Measurements from ENCODE around the gene HIRA.
"Not testable (repeated sequence)": the region's sequence is repeated elsewhere in the genome, so short reads cannot be mapped to it uniquely, and the experiment has no call there.

The HIRA gene

DNA sequence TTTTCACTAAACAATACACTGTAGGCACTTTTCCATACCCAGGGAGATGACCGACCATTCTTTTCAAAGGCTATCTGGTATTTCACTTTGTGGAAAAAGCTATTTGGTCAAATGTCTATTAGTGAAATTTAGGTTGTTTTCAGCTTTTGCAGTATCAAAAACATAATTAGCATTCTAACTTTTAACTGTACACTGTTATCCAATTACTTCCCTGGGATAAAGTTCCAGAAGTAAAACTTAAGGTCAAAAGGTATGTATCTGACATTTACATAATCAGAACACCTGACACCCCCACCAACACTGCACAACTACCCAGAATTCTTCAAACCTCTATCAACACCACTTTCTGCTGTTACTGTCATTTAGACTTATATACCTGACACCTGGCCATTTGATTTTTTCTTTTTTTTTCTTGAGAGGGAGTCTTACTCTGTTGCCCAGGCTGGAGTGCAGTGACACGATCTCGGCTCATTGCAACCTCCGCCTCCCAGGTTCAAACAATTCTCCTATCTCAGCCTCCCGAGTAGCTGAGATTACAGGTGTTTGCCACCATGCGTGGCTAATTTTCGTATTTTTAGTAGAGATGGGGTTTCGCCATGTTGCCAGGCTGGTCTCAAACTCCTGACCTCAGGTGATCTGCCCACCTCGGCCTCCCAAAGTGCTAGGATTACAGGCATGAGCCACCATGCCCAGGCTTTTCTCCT, 13.9 kb upstream of the HIRA start:
- in situ Hi-C loops (cut with HindIII; ENCODE audit: low sequenced_read_pairs) = not testable (repeated sequence)

DNA sequence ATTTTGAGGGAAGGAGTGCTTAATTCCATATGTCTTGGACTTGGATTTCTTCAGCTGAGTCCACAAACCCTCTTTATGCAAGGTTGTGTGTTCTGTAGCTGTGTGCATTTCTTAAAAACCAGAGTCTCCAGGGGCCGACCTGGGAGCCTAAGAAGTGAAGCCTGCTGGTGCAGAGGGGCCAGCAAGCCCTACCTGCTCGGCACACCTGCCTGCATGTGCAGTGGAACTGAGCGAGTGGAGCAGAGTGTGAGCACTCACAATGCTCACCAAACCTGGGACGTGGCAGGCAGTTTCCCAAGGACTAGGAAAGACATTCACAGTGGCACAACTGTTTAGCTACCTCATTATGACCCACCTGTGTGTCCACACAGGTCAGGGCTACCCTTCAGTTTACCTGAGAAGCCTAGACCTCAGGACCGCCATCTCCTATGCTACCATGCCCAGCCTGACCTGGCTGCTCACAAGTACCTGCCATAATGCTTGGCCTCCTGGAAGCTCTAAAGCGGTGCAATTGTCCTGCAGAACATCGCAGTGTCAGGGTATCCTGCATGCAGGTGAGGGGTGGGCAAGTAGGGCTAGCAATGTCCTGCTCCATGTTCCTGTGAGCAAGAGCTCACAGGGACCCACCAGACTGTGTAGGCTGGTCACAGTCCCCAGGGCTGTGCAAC, 12.1 kb upstream of the HIRA start:
- in situ Hi-C loops (cut with HindIII; ENCODE audit: low sequenced_read_pairs) = no loop called here

GRCh38 chr22:19442166-19442565, 10.6 kb upstream of the HIRA start:
- in situ Hi-C loops (cut with HindIII; ENCODE audit: low sequenced_read_pairs) = no loop called here

DNA sequence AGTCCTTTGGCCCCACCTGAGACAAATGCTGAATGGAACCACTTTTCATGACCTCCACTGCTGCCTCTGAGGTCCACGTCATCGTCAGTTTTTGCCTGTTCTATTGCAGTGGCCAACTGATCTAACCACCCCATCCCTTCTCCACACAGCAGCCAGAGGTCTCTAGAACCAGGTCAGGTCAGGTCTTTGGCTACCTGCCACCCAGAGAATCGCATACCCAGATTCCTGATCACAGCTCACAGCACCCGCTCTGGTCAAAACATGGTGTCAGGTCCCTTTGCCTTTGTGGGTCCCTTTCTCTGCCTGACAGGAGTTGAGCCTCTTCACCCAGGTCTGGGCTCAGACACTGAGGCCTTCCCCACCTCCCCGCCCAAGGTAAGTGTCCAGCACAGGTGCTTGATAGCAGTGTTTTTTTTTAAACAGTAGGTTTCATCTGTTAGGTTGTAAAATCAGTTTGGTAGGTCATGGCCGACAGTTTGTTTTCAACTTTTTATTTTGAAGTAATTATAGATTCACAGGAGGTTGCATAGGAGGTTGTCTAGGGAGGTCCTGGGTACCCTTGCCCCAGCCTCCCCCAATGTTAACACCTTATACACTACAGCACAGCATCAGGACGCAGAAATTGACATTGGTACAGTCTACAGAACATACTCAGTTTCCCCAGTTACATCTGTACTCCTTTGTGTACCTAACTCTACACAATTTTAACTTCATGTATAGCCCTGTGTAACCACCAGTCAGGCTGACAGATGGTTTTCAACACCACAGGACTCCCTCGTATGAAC, 9.1 kb upstream of the HIRA start:
- in situ Hi-C loops (cut with HindIII; ENCODE audit: low sequenced_read_pairs) = no loop called here

DNA sequence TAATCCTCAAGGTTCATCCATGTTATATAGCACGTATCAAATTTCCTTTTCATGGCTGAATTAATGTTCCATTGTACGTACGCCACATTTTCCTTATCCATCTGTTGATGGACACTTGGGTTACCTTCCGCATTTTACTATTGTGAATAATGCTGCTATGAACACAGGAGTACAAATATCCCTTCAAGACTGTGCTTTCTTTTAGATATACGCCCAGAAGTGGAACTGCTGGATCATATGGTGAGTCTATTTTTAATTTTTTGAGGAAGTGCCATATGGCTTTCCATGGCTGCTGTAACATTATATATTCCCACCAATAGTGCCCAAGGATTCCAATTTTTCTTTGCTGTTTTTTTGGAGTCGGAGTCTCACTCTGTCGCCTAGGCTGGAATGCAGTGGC, 6.8 kb upstream of the HIRA start:
- in situ Hi-C loops (cut with HindIII; ENCODE audit: low sequenced_read_pairs) = no loop called here

- in situ Hi-C loops (cut with HindIII; ENCODE audit: low sequenced_read_pairs) = not testable (repeated sequence)
Measured at GRCh38 chr22:19436444-19437161, 5.1 kb upstream of the HIRA start.

DNA sequence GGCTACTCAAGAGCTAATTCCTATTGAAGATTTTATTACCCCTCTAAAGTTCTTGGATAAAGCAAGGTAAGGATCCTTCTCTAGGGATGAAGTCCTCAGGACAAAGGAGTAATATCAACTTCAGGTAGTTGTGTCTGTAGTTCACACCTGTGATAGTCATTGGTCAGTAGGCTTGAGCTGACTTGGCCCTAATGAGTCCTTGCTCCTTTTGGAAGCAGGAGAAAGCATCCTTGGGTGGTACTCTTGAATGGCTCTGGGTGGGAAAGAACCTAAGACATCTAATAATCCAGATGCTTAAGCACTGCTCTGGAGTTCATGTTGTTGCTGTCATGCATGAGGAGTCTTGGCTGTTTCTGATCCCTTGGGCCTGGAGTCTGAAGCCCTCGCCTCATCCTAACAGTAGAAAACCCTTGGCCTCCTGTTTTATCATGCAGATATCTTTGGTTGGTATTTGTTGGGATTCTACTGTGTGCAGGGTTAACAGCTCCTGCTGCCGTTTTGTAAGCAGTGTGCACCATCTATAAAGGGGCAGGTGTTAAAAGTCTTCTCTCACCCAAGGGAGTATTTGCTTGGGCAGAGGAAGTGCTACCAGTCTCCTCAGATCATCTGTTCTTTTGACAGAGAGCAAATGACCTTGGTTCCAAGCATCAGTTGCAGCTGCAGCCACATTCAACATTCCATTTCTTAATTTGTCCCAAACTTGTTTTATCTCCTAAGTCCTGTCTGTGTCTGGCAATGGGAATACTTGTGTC, 3.5 kb upstream of the HIRA start:
- in situ Hi-C loops (cut with HindIII; ENCODE audit: low sequenced_read_pairs) = no loop called here

DNA sequence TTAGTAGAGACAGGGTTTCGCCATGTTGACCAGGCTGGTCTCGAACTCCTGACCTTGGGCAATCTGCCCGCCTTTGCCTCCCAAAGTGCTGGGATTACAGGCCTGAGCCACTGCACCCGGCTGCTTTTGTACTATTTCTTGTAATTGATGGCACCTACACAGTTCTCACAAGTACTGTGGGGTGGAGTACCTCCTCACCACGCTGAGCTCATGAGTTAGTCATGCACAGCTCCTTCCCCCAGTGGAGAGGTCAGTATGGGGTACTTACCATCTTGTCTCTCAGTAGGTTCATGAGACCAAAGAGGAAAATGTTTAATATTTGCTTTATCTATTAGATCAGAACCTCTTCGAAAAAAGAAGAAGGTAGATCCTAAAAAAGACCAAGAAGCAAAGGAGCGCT, 2.9 kb upstream of the HIRA start:
- in situ Hi-C loops (cut with HindIII; ENCODE audit: low sequenced_read_pairs) = no loop called here

DNA sequence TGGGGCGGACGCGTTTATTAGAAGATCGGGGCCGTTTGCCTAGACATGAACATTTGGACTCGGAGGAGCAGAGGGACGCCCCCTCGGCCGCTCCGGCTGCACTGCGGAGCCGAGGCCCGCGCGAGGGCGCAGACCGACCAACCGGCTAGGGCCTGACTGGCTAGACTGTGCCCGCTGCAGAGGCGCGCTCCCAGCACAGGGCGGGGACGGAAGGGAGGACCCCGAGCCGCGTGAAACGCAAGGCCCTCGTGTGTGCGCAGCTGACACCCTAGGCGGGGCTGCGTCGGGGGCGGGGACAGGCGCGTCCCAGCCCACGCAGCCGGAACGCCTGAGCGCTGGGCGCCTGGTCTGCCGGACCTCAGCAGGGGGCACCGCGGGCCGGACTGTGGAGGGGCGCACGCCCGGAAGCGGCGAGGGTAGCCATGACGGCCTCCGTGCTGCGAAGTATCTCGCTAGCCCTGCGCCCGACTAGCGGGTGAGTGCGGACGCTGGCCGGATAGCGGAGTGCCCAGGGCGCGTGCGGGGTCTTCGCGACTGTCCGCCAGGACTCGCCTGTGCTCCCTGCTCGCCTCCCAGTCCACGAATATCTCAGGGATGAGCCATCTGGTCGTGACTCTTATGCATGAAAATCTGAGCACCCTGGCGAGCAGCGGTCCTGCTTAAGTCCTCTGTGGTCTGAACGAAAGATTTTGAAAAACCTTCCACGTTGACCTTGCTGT, 759 bp upstream of the HIRA start, which contains the start of gene MRPL40:
TSS of gene MRPL40 (plus strand) at position 413 of the 719 bp plus-strand sequence. CDS start at position 423, 10 bp downstream.
- in situ Hi-C loops (cut with HindIII; ENCODE audit: low sequenced_read_pairs) = no loop called here

DNA sequence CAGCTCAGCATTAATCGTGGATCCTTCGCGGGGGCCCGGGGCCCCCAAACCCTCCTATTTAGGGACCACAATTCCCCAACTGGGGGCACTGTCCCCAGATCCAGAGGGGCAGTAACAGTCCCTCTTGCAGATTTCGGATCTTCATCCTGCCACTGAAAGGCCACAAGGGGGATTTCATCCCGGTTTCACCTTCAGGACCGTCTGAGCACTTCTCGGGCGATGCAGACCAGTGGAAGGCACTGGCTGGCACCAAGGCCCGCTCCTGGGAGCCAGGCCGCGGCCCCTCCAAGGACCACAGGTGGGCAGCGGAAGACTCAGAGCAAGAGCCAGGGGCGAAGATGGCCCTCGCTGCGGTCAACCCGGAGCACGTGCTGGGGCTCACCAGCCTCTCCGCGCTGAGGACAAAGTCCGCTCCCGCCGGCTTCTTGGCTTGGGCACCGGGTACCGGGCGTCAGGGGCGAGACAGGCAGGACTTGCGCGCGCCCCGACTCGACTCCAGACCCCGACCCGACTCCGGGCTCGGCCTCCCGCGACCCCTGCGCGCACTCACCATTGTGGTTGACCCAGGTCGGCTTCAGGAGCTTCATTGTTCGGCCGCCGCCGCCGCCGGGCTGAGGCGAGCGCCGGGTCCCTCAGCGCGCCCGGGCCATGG, 517 bp downstream of the HIRA start:
- in situ Hi-C loops (cut with HindIII; ENCODE audit: low sequenced_read_pairs) = no loop called here

DNA sequence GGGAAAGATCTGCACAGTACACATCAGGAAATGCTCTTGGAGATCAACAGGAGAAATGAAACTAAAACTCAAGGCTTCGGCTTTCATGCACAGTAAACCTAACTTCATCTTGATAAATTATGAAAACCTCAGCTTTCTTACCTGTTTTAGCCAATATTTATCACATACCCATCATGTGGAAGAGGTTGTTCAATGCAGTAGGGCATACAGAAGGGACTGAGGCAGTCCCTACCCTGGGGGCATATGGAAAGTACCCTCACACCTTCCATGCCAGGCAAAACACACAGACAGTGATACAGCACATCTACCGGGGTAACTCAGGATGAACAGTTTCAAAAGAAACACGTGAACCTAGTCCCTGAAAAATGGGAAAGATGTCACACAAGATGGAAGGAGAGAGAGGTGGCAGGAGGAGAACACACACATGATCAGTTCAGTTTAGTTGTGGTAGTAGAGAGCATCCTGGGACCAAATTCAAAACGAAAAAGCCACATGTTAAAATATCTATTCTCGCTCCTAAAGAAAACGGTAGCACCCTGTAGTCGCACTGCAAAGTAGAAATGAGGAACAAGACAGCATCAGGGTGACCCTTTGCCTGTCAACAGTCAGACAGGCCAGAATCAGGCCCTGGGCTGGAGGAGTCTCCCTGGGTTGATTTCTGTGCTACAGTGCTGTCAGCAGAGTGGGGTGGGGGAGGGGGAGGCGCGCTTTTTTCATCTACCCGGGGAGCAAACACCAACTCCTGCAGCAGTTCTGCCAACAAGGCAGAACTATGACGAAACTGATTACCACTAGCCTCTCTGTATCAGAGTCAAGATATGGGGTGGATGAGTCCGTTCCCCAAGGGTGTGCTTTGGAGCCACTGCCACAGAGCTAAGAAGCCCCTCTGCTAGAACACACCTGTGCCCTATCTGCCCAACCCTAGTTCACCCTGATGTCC, 1.3 kb downstream of the HIRA start:
- in situ Hi-C loops (cut with HindIII; ENCODE audit: low sequenced_read_pairs) = no loop called here

DNA sequence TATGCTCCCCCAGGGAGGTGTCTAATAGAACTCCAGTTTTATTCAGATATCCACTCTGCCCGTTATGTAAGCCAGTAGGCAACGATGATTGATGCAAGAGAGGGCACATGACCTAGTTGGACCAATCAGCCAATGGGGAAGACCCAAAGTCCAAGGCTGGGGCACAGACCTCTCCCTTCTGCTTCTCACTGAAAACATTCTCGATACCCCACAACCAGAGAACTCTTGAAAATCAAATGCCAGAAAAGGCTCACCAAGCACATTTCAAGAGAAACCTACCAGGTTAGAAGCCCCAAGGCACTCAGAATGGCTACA, 7.4 kb downstream of the HIRA start:
- in situ Hi-C loops (cut with HindIII; ENCODE audit: low sequenced_read_pairs) = no loop called here

GRCh38 chr22:19422440-19423301, 8.9 kb downstream of the HIRA start:
- in situ Hi-C loops (cut with HindIII; ENCODE audit: low sequenced_read_pairs) = no loop called here

DNA sequence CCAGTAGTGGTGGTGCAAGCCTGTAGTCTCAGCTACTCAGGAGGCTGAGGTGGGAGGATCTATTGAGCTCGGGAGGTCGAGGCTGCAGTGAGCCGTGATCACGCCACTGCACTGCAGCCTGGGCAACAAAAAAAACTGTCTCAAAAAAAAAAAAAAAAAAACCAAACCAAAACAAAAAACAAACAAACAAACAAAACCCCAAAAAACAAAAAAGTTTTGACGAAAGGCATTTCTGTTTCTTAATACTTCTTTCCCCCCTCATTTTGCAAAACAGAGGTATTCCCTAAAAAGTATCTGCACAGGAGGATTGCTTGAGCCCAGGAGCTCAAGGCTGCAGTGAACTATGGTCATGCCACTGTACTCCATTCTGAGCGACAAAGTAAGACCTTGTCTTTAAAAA, 11.2 kb downstream of the HIRA start:
- in situ Hi-C loops (cut with HindIII; ENCODE audit: low sequenced_read_pairs) = no loop called here

- in situ Hi-C loops (cut with HindIII; ENCODE audit: low sequenced_read_pairs) = no loop called here
Measured at GRCh38 chr22:19419464-19420178, 11.9 kb downstream of the HIRA start.

GRCh38 chr22:19419086-19419463, 12.5 kb downstream of the HIRA start:
- in situ Hi-C loops (cut with HindIII; ENCODE audit: low sequenced_read_pairs) = no loop called here

GRCh38 chr22:19412923-19413322, 18.6 kb downstream of the HIRA start:
- in situ Hi-C loops (cut with HindIII; ENCODE audit: low sequenced_read_pairs) = no loop called here
